ENCODE measurements around the gene CBX2.

The CBX2 gene

GRCh38 chr17:79786930-79787643 lies 9.1 kb downstream of the CBX2 start:
- DNase-seq (ENCODE audit: low read depth in 1 of 2, low spot score in 1 of 2): no peak

- no peak for DNase-seq (ENCODE audit: low read depth in 1 of 2, low spot score in 1 of 2)
These were observed 10.5 kb downstream of the CBX2 start for GRCh38 chr17:79788455-79788854.

GRCh38 chr17:79788989-79789942 lies 11.3 kb downstream of the CBX2 start:
- DNase-seq (ENCODE audit: low read depth in 1 of 2, low spot score in 1 of 2): no peak

GRCh38 chr17:79789943-79790804 lies 12.2 kb downstream of the CBX2 start:
- no peak for DNase-seq (ENCODE audit: low read depth in 1 of 2, low spot score in 1 of 2)

DNA sequence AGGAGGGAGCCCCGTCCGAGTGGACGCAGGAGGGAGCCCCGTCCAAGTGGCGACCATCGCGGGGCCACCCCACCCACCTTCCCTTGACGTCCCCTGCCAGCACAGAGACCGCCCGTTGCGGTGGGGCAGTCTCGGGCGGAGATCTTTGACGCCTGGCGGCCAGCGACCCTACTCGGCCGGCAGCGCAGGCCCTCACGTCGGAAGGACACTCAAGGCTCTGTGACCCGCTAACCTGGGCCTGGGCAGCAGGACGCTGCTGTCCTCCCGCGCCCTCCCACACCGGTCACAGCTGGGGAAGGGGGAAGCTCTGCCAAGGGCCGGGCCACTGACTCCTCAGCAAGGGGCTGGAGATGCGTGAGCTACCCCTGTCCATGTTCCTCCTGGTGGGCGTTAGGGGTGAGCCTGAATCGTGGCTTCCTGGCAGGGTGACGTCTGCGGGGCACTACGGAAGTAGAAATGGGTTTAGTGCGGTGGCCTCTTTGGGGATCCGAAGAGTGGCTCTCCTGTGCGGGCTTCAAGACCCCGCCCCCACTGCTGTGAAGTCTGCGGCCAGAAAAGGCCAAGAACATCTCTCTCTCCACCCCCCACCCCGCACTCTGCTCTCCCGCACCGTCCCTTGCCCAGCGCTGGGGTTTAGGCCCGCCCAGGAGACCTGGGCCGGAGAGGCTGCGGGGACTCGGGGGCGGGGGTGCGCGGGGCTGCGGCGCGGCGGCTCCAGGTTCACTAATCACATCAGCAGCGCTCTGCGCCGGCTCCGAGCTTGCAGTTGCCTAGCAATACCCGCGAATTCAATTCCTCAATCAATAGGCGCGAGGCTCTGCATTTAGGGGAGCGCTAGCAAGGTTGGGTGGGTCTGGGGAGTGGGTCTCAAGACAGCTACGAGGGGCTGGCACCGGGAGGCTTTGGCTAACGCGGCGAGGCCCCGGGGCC lies 13.1 kb downstream of the CBX2 start:
- DNase-seq (ENCODE audit: low read depth in 1 of 2, low spot score in 1 of 2): no peak

DNA sequence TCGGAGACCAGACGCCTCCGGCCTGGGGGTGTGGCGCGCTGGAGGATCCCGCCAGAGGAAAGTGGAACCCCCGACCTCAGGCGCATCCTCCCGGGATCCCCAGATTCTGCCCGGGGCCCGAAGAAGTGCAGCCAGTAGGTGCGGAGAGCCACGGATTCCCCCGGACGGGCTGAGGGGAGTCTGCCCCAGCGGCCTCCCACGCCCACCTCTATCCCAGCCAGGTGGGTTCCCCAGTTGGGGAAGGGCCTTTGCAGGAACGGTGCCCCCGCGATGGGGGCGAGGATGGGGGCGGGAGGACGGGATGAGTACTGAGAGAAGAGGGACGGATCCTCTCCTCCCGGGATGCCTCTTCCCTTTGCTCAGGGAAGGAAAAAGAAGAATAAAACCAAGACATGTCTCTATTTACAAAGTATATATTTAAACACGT lies 13.8 kb downstream of the CBX2 start:
- DNase-seq (ENCODE audit: low read depth in 1 of 2, low spot score in 1 of 2): no peak

GRCh38 chr17:79792341-79792871 lies 14.5 kb downstream of the CBX2 start:
- no peak for DNase-seq (ENCODE audit: low read depth in 1 of 2, low spot score in 1 of 2)

GRCh38 chr17:79792984-79793923 lies 15.3 kb downstream of the CBX2 start:
- no peak for DNase-seq (ENCODE audit: low read depth in 1 of 2, low spot score in 1 of 2)

DNA sequence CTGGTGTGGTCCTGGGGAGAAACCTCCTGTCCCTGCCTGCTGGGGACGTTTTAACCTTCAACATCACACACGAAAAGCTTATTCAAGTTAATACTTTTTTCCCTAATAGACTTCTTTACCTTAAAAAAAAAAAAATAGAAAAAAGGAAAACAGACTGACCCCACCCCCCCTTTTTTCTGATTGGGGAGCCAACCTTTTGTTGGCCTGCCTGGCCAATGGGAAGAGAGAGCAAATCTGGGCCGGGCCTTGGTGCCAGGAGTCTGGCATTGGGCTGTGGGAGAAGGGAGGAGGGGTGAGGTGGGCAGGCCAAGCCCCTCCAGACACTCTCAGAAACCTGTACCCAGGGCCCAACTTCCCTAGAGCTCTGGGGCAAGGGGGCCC lies 16.0 kb downstream of the CBX2 start:
- no peak for DNase-seq (ENCODE audit: low read depth in 1 of 2, low spot score in 1 of 2)

GRCh38 chr17:79794659-79795511 lies 16.9 kb downstream of the CBX2 start:
- no peak for DNase-seq (ENCODE audit: low read depth in 1 of 2, low spot score in 1 of 2)

GRCh38 chr17:79795795-79796443 lies 18.0 kb downstream of the CBX2 start:
- DNase-seq (ENCODE audit: low read depth in 1 of 2, low spot score in 1 of 2): no peak

- no peak for DNase-seq (ENCODE audit: low read depth in 1 of 2, low spot score in 1 of 2)
These were observed 18.5 kb downstream of the CBX2 start for GRCh38 chr17:79796444-79796762.

DNA sequence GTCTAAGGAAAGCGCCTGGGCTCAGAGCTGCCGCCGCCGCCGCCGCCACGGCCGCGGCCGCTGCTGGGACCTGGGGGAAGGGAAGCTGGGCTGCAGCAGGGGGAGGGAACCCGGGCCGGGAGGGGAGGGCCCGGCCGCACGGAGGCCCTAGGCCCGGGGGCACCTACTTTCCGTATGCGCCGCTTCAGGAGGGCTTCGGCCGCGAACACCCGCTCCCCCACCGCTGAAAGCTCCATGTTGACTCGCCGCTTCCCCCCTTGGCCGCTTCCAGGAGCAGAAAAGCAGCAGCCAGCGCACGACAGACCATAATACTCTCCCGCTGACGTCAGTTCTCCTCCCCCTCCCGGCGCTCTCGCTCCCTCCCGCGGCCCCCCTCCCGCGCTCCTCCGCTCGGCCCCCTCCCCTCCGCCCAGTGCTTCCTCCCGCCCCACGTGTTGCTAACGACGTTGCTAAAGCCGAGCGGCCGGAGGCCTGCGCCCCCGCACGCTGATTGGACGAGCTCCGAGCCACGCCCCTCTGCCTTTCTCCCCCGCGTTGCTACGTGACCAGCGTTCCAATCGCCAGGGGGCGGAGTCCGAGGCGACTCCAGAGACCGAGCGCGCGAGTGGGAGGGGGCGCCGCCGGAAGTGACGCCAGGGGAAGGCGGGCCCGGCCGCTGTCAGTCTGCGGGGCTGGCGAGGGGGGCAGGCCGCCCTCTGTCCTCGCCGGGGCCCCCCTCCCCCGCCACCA lies 19.0 kb downstream of the CBX2 start, which contains the start of gene CBX8:
Gene CBX8, minus strand, starts transcription at position 315 of the 729 bp plus-strand sequence. Its CDS starts 79 bp downstream, at position 236.
- DNase-seq (ENCODE audit: low read depth in 1 of 2, low spot score in 1 of 2): peak; percentile 95 to 99

- no peak for DNase-seq (ENCODE audit: low read depth in 1 of 2, low spot score in 1 of 2)
These were observed 19.7 kb downstream of the CBX2 start for GRCh38 chr17:79797492-79798298.

DNA sequence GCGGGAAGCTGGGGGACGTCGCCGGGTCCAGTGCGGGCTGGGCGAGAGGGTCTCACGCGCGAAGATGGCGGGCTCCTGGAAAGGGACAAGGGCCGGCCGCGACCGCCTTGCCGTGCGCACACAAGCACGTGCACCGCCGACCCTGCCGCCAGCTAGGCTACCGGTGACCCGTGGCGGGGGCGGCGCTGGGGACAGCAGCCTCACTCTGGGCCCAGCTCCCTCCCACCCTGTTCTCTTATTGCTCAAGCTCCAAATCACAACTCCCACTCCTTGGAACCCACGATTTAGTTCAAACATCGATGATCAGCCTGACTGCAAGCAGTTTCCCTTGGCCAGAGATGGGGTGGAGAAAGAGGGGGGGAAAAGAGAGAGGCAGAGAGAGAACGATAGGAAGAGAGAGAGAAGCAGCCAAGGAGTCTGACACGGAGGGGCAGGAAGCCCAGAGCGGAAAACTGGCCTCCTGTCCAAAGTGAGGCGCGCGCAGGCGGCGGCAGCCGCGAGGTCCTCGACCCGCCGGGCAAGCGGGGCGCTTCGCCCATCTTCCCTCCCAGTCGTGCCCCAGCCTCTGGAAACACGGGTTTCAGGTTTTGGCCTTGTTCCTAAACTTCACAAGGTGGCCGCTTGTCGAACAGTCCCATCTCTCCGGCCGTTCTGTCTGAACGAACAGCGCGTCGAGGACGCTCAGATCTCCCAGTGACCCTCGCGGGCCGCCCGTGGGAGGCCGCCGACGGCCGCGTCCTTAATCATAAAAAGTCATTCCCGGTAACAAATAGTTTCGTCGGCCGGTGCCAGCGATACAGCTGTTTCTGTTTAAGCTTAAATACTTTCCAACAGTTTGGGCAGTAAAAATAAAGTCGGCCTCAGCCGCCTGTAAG lies 20.6 kb downstream of the CBX2 start:
- no peak for DNase-seq (ENCODE audit: low read depth in 1 of 2, low spot score in 1 of 2)
